ENCODE measurements around the gene ASB2.
A peak's percentile ranks its signal among the peaks of the same experiment; 100 is the strongest.

The ASB2 gene

GRCh38 chr14:94001016-94001415 lies 24.6 kb upstream of the ASB2 start:
- DNase-seq: no peak

- DNase-seq: no peak
These were observed 23.9 kb upstream of the ASB2 start for GRCh38 chr14:94000267-94000666.

GRCh38 chr14:93999573-93999972 lies 23.2 kb upstream of the ASB2 start:
- no peak for DNase-seq

- no peak for DNase-seq
These were observed 22.6 kb upstream of the ASB2 start for GRCh38 chr14:93998871-93999403.

- DNase-seq: no peak
These were observed 21.8 kb upstream of the ASB2 start for GRCh38 chr14:93997916-93998870.

- DNase-seq: no peak
These were observed 20.7 kb upstream of the ASB2 start, which contains the start of gene CCDC197 for GRCh38 chr14:93997082-93997481. CCDC197 (plus strand) TSS chr14:93997301; CDS start chr14:93998132, 831 bp downstream.

GRCh38 chr14:93996130-93996695 lies 19.8 kb upstream of the ASB2 start:
- DNase-seq: no peak

- no peak for DNase-seq
These were observed 18.7 kb upstream of the ASB2 start for GRCh38 chr14:93994919-93995682.

- DNase-seq: no peak
These were observed 17.0 kb upstream of the ASB2 start for GRCh38 chr14:93993382-93993781.

- no peak for DNase-seq
These were observed 15.3 kb upstream of the ASB2 start for GRCh38 chr14:93991649-93992048.

GRCh38 chr14:93991212-93991611 lies 14.8 kb upstream of the ASB2 start:
- DNase-seq: no peak

- DNase-seq: no peak
These were observed 13.6 kb upstream of the ASB2 start for GRCh38 chr14:93989939-93990338.

- DNase-seq: no peak
These were observed 11.6 kb upstream of the ASB2 start for GRCh38 chr14:93987815-93988476.

- DNase-seq: no peak
These were observed 11.0 kb upstream of the ASB2 start for GRCh38 chr14:93987376-93987775.

- DNase-seq: no peak
These were observed 10.6 kb upstream of the ASB2 start for GRCh38 chr14:93986955-93987354.

- peak in 1 of 2 experiments; percentile 35 for DNase-seq
These were observed 8.6 kb upstream of the ASB2 start for GRCh38 chr14:93984987-93985410.

- DNase-seq: no peak
These were observed 7.7 kb upstream of the ASB2 start for GRCh38 chr14:93984070-93984469.

- no peak for DNase-seq
These were observed 6.0 kb upstream of the ASB2 start for GRCh38 chr14:93982230-93983007.

GRCh38 chr14:93981316-93982229 lies 5.2 kb upstream of the ASB2 start:
- no peak for DNase-seq

- peak in 1 of 2 experiments; percentile 51 for DNase-seq
These were observed 4.3 kb upstream of the ASB2 start for GRCh38 chr14:93980456-93981201.

All from cerebellar nuclear complex (tissue), 1 donor.